Activated naive CD4-positive, alpha-beta T cell (primary cell): ENCODE data around the gene ZMYND8.
"Not testable (repeated sequence)": the region's sequence is repeated elsewhere in the genome, so short reads cannot be mapped to it uniquely, and the experiment has no call there.

Experiments used
- DNase-seq, 4 experiments: peaks; one replicate each; lab custom pipeline; 2025; lab: John Stamatoyannopoulos, UW

ZMYND8 gene

GRCh38 chr20:47246061-47246777 lies 110.3 kb downstream of the ZMYND8 start:
- no peak for DNase-seq

DNA sequence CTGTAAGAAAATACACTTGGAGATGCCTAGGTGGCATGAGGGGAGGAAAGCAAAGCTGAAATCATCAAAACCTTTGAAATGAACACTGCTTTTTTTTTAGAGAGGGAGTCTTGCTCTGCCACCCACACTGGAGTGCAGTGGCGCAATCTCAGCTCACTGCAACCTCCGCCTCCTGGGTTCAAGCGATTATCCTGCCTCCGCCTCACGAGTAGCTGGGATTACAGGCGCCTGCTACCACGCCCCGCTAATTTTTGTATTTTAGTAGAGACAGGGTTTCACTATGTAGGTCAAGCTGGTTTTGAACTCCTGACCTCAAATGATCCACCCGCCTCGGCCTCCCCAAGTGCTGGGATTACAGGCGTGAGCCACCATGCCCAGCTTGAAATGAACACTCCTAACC lies 111.3 kb downstream of the ZMYND8 start:
- DNase-seq: not testable (repeated sequence)

DNA sequence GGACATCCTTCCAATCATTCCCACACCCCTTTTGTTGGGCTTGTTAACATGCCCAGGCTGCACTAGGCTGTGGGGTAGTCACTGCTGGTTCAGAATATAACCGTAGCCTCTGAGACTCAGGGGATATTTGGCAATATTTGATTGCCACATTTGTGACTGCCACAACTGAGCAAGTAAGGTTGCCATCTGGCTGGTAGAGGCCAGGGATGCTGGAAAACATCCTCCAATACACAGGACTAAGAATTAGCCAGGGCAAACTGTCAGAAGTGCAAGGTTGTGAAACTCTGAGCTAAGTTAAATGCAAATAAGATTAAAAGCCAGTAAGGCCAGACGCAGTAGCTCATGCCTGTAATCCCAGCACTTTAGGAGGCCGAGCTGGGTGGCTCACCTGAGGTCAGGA lies 112.0 kb downstream of the ZMYND8 start:
- DNase-seq: no peak

GRCh38 chr20:47243532-47244305 lies 112.8 kb downstream of the ZMYND8 start:
- DNase-seq: no peak

DNA sequence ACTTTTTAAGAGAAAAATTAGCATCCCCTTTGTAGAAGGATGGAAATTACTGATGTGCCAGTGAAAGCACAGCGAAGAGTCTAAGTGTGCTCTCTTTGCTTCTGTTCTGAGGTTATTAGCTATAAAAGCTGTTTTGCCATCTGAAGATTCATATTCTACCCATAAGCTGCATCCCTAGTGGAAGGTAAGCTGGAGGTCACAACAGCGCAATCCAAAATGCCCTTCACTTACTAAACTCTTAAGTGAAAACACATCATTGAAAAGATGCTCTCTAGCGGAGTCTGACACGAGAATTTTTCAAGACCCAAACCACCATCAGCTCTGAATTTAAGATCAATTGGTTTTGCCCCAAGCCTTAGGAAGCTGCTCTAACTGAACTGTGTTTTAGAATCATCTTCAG lies 113.5 kb downstream of the ZMYND8 start:
- DNase-seq: no peak

DNA sequence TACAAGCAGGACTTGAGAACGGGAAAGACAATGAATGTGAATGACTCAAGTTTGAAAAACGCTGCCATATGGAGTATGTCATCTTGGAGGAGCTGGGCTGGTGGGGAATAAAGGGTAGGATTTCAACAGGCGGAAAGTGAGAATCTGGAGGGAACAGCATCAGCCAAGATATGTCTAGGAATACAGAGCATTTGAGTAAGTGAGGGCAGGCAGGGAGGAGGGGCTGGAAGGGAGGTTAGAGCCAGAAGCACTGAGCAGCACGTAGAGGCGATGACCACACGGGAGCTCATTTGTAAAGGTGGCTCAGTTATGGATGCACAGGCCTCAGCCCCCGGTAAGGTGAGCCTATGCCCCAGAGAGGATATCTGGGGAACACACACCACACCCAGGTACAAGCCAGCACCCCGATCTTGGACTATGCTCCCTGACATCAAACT lies 115.1 kb downstream of the ZMYND8 start:
- no peak for DNase-seq

DNA sequence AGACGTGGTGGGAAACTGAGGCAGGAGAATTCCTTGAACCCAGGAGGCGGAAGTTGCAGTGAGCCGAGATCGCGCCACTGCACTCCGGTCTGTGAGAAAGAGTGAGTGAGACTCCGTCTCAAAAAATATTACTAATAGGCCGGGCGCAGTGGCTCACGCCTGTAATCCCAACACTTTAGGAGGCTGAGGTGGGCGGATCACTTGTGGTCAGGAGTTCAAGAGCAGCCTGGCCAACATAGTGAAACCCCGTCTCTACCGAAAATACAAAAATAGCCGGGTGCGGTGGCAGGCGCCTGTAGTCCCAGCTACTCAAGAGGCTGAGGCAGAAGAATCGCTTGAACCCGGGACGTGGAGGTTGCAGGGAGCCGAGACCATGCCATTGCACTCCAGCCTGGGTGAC lies 116.4 kb downstream of the ZMYND8 start:
- not testable (repeated sequence) for DNase-seq

DNA sequence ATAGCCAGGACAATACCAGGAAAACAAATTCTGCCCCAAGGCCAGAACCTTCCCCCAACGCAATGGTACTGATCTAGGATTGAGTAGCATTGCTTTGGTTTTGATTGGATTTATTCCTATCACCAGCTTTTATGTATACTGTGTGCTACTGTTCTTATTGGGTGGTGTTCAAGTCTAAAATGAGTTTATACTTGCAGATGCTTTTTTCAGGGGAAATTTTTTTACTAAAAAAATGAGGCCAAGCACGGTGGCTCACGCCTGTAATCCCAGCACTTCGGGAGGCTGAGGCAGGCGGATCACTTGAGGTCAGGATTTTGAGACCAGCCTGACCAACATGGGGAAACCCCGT lies 116.8 kb downstream of the ZMYND8 start:
- DNase-seq: no peak

DNA sequence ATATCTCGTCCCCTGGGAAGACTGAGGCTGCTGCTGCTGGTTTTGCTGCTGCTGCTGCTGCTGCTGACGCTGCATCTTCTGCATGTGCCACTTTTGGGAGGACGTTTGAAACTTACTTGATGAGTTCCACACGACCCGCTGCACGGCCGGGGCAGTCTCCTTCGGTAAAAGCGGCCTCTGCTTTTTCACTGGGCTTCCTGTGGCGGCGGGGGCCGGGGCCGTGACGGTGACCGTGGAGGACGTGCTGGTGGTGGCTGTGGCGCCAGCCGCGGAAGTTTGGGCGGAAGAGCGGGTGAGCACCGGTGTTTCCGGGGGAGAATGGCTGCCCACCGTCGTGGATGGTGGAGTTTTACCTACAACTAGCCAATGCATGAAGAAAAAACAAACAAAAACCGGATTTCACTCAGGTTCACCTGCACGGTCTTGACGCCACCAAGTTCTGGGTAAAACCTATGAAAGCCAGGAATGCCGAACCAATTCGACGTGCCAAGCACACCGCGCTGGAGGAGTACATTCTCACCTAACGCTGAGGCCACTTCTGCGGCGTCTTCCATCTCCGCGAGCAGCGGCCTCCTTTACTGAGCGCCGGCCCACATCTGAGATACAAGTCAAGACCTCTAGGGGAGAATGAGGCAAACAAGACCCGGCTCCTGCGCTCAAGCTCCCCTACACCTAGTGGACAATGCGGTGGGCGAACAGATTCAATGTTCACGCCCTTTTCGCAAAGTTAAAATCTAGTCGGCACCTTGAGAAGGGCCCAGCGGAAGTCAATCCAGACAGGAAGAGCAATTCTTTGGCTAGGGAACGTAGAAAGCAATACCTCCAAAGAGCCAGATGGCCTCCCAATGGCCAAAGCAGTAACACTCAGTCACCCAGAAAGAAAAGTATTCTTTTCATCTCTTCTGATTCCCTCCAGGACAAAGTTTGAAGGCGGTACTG lies 117.5 kb downstream of the ZMYND8 start:
- no peak for DNase-seq

DNA sequence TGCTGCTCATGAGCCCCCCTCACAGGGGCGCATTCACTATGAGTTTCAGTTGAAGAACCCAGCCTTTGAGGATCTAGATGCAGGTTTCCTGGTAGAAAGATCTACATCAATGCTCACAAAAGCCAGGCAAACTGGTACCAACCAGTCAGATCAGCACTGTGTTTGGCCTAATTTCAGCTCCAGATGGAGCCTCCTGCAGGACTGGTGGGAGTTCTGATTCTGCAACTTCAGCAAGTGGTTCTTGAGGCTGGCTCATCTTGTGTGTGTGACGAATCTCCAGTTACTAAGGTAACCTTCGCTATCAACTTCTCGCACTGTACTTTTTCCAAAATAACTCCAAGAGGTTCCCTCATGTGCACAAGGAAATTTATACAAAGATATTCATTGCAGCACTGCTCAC lies 118.8 kb downstream of the ZMYND8 start:
- no peak for DNase-seq

- no peak for DNase-seq
Measured at GRCh38 chr20:47236639-47236900, 119.9 kb downstream of the ZMYND8 start.

GRCh38 chr20:47235853-47236638 lies 120.5 kb downstream of the ZMYND8 start:
- DNase-seq: no peak

DNA sequence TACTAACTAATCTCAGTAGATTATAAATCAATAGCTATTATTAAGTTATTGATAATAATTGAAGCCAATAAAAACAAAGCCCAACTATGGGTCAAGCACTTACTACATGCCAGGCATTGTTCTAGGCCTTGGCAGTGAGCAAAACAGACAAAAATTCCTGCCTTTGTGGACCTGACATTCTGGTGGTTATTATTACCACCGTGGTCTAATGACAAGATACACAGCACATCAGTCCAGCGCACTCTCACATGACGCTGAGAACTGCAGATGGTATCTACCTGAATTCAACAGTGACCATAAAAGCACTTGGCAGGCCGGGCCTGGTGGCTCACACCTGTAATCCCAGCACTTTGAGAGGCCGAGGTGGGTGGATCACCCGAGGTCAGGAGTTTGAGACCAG lies 121.4 kb downstream of the ZMYND8 start:
- DNase-seq: no peak

DNA sequence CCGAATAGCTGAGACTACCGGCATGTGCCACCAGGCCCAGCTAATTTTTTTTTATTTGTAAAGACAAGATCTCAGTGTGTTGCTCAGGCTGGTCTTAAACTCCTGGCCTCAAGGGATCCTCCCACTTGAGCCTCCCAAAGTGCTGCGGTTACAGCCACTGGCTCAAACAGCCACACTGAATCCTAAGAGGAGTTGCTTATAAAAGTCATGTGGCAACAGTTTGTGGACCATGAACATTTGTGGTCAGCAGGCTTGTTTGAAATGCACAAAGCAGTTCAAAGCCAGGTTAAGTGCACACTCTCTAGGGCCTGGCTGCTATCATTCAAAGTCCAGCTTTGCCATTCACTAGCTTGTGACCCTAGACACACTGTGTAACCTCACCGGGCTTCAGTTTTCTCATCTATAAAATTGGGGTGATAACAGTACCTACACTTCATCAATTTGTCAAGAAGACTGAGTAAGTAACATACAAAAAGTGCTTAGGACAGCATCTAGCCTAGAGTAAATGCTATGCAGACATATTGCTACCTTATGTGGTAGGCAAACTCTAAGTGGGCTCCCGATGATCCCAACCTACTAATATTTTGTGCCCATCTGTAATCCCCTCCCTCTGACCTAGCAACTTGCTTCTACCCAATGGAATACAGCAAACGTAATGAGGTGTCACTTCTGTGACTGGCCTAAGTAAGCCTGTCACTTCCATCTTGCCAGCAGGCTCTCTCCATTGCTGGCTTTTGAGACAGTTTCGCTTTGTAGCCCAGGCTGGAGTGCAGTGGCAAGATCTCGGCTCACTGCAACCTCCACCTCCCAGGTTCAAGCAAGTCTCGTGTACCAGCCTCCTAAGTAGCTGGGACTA lies 122.9 kb downstream of the ZMYND8 start:
- no peak for DNase-seq

DNA sequence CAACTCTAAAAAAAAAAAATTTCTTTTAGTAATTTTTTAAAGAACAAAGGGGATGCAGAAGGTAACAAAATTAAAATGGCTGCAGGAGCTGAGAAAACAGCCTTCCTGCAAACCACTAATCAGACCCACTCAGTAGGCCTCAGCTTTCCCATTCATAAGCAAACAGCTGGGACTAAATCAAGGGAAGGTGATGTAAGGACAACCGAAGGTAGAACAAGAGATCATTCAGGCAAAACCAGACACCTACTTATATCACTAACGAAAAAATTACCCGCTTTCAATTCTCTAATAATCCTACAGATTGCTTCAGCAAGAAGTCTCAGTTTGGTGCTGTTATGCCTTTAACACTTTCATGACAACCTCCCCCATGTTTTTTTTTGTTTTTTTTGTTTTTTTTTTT lies 124.0 kb downstream of the ZMYND8 start:
- DNase-seq: no peak

GRCh38 chr20:47231382-47232039 lies 125.0 kb downstream of the ZMYND8 start:
- DNase-seq: no peak

- no peak for DNase-seq
Measured at GRCh38 chr20:47230811-47231256, 125.7 kb downstream of the ZMYND8 start.

- no peak for DNase-seq
Measured at GRCh38 chr20:47228654-47229053, 127.8 kb downstream of the ZMYND8 start.

- DNase-seq: no peak
Measured at GRCh38 chr20:47227576-47227975, 128.9 kb downstream of the ZMYND8 start.

DNA sequence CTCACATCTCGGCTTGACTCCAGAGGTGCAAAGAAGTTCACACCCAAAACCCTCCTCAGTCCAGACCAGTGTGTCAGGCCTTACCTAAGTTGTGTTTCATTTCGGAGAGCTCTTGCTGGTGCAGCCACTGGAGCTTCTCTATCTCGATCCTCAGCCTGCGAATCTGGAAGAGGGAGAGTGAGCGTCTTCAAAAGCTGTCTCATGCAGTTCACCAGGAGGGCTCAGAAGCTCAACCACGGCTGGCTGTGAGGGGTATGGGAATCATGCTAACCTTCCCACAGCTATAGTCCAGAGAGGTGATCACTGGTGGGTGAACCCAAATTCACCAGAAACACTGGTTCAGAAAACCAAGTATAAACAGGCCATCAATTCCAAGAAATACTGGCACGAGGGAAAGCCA lies 129.4 kb downstream of the ZMYND8 start:
- no peak for DNase-seq
